Inferior parietal cortex (tissue), 1 donor: ENCODE data around the gene RNLS.

Experiments used
- DNase-seq: peaks from one replicate; pipeline ENCODE4 v3.0.0-alpha.2; 2016; ENCODE audit errors: extremely low spot score

The RNLS gene

GRCh38 chr10:88477343-88478085, 105.6 kb downstream of the RNLS start:
- DNase-seq: no peak

- DNase-seq: no peak
These were observed 108.0 kb downstream of the RNLS start for GRCh38 chr10:88474884-88475844.

GRCh38 chr10:88473989-88474883, 108.9 kb downstream of the RNLS start:
- no peak for DNase-seq

GRCh38 chr10:88472540-88472939, 110.6 kb downstream of the RNLS start:
- no peak for DNase-seq

GRCh38 chr10:88471899-88472298, 111.2 kb downstream of the RNLS start:
- DNase-seq: no peak

GRCh38 chr10:88467835-88468485, 115.2 kb downstream of the RNLS start:
- DNase-seq: no peak

GRCh38 chr10:88466786-88467185, 116.3 kb downstream of the RNLS start:
- no peak for DNase-seq

- DNase-seq: no peak
These were observed 117.4 kb downstream of the RNLS start for GRCh38 chr10:88465765-88466164.

GRCh38 chr10:88463811-88464210, 119.3 kb downstream of the RNLS start:
- DNase-seq: no peak

- DNase-seq: no peak
These were observed 121.7 kb downstream of the RNLS start for GRCh38 chr10:88461426-88461825.

- no peak for DNase-seq
These were observed 123.6 kb downstream of the RNLS start for GRCh38 chr10:88459530-88459929.

GRCh38 chr10:88458209-88458608, 124.9 kb downstream of the RNLS start:
- no peak for DNase-seq

- DNase-seq: no peak
These were observed 125.5 kb downstream of the RNLS start for GRCh38 chr10:88457660-88458059.

- DNase-seq: no peak
These were observed 126.4 kb downstream of the RNLS start for GRCh38 chr10:88456730-88457129.

- DNase-seq: no peak
These were observed 127.3 kb downstream of the RNLS start for GRCh38 chr10:88455831-88456230.

- no peak for DNase-seq
These were observed 132.9 kb downstream of the RNLS start for GRCh38 chr10:88450201-88450600.

- no peak for DNase-seq
These were observed 140.4 kb downstream of the RNLS start for GRCh38 chr10:88442716-88443115.

- no peak for DNase-seq
These were observed 142.6 kb downstream of the RNLS start for GRCh38 chr10:88440541-88440940.

- DNase-seq: no peak
These were observed 143.2 kb downstream of the RNLS start for GRCh38 chr10:88439932-88440331.

GRCh38 chr10:88437411-88437810, 145.7 kb downstream of the RNLS start:
- no peak for DNase-seq

- DNase-seq: no peak
These were observed 149.4 kb downstream of the RNLS start for GRCh38 chr10:88433565-88434186.
